ENCODE results near the gene TPP2. TPM values are rescaled to one million over a fixed set of nuclear protein-coding genes. Genes with fewer than 3 reads are reported as not detected.

Gene TPP2
- total and polyA plus RNA-seq, 9 of the 15 experiments (the other 6 are each of a cell fraction or from before 2014, with no cell fraction given) = 18.8 to 87.7 (median 55.9) TPM

DNA sequence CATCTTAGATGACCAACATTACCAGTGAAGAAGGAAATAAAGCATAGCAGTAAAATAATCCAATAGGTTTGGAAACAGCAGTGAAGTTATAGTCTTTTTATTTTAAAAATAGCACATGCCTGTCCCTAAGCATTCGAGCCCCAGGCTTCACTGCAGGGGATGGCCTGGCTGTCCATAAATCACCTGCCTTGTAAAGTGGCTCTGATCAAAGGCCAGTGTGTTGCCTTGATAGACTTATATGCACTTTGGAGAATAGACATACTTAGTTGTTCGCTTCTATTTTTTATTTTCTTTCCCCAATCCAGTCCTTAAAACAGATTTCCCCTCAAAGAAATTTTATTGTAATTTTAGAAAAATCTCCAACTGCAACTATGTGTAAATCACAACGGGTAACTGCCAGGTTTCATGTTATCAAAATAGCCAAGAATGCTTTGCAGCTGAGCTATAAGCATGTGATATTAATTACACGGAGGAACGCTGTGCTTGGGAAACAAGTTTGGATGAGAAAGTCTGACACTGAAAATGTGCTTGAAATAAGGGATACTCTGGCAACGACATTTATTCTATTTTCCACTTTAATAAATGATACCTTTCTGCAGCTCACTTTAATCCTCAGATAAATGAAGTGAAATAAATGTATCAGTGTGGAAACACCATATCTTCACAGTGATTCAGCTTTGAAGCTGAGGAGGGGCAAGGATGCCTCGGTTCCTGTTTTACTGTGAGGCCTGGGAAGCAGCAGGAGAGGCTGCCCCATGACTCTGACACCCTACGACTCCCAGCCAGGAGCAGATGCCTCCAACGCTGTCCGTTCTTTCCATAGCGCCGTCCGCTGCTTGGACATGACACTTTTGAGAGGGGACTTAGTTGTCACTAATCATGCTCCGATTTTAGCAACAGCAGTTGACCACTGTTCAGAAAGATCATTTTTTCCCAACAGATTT is 103.6 kb downstream of the TPP2 start:
- intact Hi-C loops (cut with micrococcal nuclease) (no loop called here), in situ Hi-C loops (cut with MboI) (loop anchor here (10.0 kb wide), 1 partner anchor 116 kb away; no protein-coding TSS in a partner anchor)
- H3K9me1 ChIP-seq (ENCODE audit: control insufficient read depth, insufficient read depth, low read length) = no peaks in the 10 kb centered on the region
- no peak overlapping the region for H3K9ac ChIP-seq (ENCODE audit: insufficient read depth in 1 of 2, low read depth in 2 of 2, low read length in 2 of 2)
- no peaks in the 10 kb centered on the region for H3K9me3 ChIP-seq (replicated peaks; ENCODE audit: control insufficient read depth, insufficient read depth, low read depth, low read length)
- H3K4me3 ChIP-seq = no peak overlapping the region
- BruUV-seq (replicated peaks) = no TSS peak
- no peaks in the 10 kb centered on the region for H3K79me2 ChIP-seq (ENCODE audit: control insufficient read depth, insufficient read depth, low read length)
- no peaks in the 10 kb centered on the region for H3K36me3 ChIP-seq (ENCODE audit: control insufficient read depth, insufficient read depth, low read length)
- no peak overlapping the region for H2AFZ ChIP-seq (ENCODE audit: low read depth, low read length)
- DNase-seq (ENCODE audit: extremely low read depth in 1 of 4, low spot score in 3 of 4) = no peak
- no peak overlapping the region for H3K4me2 ChIP-seq (ENCODE audit: insufficient read depth, low read length)
- no peak for ATAC-seq
- H3K27ac ChIP-seq (ENCODE audit: extremely low read depth, low read depth, low read length) = no peak overlapping the region
- ChIA-PET POLR2A (interaction anchor here (0.8 kb wide), 1 partner anchor 63 kb away, joined by 3 read pairs; no protein-coding TSS in a partner anchor), CTCF (ENCODE audit: low intra/inter-chr PET ratio) (no interaction called here)
- TF ChIP-seq HEY1 (CRISPR knock-in tag; IDR thresholded peaks at IDR 0.05; ENCODE audit: borderline replicate concordance) (no peak), CGGBP1 (CRISPR knock-in tag; IDR thresholded peaks at IDR 0.05) (no peak), U2AF1 (optimal IDR thresholded peaks at IDR 0.05; ENCODE audit: low read depth, low read length) (no peak), ZNF398 (CRISPR knock-in tag; IDR thresholded peaks at IDR 0.05) (no peak), MLX (CRISPR knock-in tag; conservative IDR thresholded peaks at IDR 0.05) (no peak), ZHX1 (conservative IDR thresholded peaks at IDR 0.05; ENCODE audit: low read length) (no peak), CBFA2T2 (conservative IDR thresholded peaks at IDR 0.05) (no peak), YY1 (IDR thresholded peaks at IDR 0.05; ENCODE audit: borderline replicate concordance in 1 of 3, control insufficient read depth in 1 of 3, extremely low read depth in 1 of 3, insufficient read depth in 3 of 3, insufficient read length in 1 of 3, insufficient replicate concordance in 2 of 3, low read depth in 1 of 3, low read length in 2 of 3) (no peak)
- 0% methylated on average over 14 of the region's 14 CpGs for WGBS (ENCODE audit: insufficient coverage, low coverage, missing lambda C conversion rate)
- no peaks in the 10 kb centered on the region for H3K4me1 ChIP-seq (replicated peaks in 1 of 2; ENCODE audit: control insufficient read depth in 2 of 2, insufficient read depth in 2 of 2, low read length in 2 of 2)
- peaks cover 0 to 9% of the 10 kb centered on the region in 2 experiments; a peak in 4 of 5 replicates for H3K27me3 ChIP-seq (ENCODE audit: control insufficient read depth in 2 of 2, insufficient read depth in 2 of 2, low read length in 2 of 2)
- no peak for FAIRE-seq
- no peaks in the 10 kb centered on the region for H4K20me1 ChIP-seq (replicated peaks; ENCODE audit: control insufficient read depth, insufficient read depth, low read length)

All from K562 (cell line).